Medulla oblongata (tissue), 1 donor: Measurements from ENCODE around the gene IL18RAP.

Experiments
- DNase-seq: peaks from one replicate; pipeline ENCODE4 v3.0.0-alpha.2; 2015; ENCODE audit errors: extremely low spot score

The IL18RAP gene, protein sequence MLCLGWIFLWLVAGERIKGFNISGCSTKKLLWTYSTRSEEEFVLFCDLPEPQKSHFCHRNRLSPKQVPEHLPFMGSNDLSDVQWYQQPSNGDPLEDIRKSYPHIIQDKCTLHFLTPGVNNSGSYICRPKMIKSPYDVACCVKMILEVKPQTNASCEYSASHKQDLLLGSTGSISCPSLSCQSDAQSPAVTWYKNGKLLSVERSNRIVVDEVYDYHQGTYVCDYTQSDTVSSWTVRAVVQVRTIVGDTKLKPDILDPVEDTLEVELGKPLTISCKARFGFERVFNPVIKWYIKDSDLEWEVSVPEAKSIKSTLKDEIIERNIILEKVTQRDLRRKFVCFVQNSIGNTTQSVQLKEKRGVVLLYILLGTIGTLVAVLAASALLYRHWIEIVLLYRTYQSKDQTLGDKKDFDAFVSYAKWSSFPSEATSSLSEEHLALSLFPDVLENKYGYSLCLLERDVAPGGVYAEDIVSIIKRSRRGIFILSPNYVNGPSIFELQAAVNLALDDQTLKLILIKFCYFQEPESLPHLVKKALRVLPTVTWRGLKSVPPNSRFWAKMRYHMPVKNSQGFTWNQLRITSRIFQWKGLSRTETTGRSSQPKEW

DNA sequence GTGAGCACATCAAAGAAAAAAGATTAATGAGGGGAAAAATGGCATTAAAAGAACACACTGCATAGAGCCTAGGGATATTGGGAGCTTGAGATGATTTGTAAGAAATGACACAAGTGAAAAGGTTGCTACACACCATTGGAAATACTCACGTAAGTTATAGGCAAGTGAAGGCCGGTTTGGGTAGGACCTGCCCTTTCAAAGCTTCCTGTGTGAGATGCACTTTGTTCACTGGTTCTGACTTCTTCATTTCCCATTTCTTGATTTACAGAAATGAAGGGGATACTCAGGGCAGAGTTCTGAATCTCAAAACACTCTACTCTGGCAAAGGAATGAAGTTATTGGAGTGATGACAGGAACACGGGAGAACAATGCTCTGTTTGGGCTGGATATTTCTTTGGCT is at the start of gene IL18RAP:
Gene IL18RAP, plus strand, starts transcription at position 251 of the 400 bp plus-strand sequence. Its CDS starts 118 bp downstream, at position 369.
- no peak for DNase-seq

DNA sequence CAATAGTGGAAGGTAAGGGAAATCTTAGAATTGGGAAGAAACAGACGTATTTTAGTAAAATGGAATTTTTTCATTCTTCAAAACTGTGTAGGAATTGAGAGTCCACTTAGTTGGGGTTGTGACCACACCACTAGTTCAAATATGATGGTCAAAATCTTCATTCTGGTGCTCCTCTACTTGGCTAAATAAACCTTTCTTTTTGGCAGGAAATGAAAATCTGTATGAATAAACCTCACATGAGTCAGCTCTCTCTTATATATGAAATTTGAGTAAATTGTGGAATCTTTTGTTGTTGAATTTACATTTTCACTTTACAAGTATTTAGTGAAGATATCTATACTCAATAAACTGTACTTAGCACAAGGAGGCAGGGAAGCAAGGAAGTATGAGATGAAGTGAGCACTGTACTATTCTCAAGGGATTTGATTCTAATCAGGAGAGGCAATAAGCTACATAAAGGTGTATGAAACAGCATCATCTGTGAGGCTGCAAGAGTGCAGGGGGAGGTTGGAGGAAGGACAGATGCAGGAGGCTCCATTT is 46.8 kb upstream of the IL18RAP start:
- DNase-seq = no peak

- DNase-seq = no peak
Measured at GRCh38 chr2:102383722-102384121, 39.2 kb upstream of the IL18RAP start.

- no peak for DNase-seq
Measured at GRCh38 chr2:102385522-102385921, 37.4 kb upstream of the IL18RAP start.

GRCh38 chr2:102386004-102386403 is 37.0 kb upstream of the IL18RAP start:
- DNase-seq = no peak

DNA sequence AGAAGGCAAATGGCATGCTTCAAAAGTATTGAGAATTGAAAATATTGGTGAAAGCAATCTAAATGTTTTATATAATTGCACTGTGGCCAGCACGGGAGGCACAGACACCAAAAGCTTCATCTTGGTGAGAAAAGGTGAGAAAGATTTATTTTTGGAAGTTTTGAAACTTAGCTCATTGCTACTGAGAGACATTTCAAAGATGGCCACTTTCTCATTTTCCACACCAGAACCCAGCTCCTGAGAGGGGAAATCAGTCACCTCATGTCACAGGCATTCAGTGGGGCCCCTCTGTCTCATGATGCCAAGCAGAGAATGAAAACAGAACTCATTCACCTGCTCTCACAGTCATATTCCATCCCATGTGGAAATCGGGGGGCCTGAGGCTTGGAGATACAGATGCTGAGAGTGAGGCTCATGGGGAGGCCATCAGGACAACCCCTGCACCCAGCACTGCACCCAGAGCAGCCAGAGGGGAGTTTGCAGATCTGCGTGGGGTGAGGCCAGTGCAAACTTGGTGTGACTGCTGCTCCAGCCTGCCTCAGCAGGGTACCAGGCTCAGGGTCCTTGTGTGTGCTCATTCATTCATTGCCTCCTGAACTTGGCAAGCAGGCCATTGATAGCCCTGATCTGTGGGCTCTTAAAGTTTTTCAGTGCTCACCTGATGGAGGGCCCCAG is 36.0 kb upstream of the IL18RAP start:
- DNase-seq = no peak

DNA sequence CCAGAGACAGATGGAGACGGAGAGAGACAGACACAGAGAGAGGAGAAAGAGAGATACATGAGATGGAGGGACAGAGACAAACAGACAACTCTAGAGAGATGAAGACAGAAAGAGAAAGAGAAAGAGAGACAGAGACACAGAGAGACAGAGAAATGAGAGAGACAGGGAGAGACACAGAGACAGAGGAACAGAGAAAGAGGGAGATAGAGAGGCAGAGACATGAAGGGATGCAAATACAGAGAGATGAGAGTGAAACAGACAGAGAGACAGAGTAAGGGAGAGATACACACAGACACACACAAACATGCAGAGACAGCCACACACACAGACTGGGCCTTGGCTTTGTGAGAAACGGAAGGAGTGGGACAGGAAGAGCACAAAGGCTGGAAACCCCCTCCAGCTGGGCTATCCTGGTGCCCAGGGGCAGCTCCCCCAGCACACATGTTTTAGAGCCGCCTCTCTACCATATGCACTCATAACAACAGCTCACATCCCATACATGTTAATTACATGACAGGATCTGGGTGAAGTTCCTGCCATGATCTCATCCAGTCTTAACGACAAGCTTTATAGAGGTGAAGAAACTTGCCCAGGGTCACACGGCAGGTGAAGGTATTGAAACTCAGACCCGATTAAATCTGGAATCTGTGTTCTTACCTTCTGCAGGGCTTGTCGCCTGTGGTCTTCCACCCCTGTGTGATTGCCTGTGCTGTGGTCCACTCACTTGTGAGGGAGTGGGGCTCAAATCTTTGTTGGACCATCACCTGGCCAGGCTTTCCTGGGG is 35.0 kb upstream of the IL18RAP start:
- DNase-seq = no peak

DNA sequence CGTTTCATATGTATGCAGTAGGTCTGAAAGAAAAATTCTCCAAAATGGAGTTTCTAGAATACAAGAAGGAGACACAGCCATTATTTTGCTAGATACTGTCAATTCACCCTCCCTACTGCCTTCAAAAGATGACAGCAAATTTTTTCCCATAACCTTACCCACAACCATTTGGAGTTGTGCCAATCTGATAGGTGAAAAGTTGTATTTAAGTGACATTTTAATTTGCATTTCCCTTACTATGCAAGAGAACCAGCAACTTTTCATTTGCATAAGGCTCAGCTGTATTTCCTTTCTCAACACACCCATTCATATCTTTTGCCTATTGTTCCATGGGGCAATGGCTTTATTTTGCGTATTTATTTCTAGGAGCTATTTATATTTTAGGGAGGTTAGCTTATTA is 31.4 kb upstream of the IL18RAP start:
- no peak for DNase-seq

DNA sequence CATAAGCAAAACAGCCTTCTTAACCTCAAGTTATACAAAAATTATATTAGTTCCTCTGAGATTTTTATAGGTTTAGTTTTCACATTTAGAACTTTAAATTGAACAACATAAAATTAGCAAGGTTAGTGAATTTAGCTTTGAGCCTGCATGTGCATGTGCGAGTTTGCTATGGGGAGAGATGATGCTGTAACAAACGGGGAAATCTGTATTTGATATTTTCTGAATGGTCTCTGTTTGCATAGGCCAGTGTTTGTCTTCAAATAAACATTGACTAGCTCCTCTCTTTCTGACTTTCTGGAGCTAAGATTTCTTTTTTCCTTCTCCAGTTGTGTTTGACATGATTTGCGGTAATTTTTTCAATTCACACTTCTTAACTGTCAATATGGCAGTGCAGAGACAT is 30.9 kb upstream of the IL18RAP start:
- DNase-seq = no peak

DNA sequence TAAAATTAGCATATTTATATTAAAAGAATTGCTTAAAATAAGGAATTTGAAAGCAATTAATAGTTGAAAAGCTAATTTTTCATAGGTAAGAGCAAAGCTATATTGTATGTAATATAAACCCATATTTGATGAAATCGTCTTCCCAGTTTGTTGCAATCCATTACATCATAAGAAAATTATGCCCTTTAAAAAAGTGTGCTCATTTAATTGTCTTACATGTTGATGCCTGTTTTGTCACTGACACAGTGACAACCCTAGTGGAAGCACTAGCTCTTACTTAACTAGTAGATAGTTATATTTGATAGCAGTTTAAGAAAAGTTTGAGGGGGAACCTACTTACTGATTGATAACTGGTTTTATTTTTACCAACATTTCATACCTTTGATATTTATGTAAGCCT is 30.0 kb upstream of the IL18RAP start:
- no peak for DNase-seq

DNA sequence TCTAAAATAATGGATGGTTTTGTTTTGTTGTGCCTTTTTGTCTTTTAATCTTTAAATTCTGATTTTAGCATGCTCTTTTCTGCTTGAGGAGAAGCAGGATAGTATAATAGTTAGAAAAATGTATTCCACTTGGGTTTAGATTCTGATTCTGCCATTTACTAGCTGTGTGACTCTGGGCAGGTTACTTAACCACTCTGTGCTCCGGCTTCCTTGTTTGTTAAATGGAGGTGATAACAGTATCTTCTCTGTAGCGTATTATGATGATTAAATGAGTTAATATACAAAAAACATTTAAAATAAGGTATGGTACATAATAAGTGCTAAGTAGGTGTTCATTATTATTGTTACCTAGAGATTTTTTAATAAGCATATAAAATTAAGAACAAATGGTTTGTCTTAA is 26.9 kb upstream of the IL18RAP start:
- no peak for DNase-seq

GRCh38 chr2:102397209-102397608 is 25.8 kb upstream of the IL18RAP start:
- DNase-seq = no peak

DNA sequence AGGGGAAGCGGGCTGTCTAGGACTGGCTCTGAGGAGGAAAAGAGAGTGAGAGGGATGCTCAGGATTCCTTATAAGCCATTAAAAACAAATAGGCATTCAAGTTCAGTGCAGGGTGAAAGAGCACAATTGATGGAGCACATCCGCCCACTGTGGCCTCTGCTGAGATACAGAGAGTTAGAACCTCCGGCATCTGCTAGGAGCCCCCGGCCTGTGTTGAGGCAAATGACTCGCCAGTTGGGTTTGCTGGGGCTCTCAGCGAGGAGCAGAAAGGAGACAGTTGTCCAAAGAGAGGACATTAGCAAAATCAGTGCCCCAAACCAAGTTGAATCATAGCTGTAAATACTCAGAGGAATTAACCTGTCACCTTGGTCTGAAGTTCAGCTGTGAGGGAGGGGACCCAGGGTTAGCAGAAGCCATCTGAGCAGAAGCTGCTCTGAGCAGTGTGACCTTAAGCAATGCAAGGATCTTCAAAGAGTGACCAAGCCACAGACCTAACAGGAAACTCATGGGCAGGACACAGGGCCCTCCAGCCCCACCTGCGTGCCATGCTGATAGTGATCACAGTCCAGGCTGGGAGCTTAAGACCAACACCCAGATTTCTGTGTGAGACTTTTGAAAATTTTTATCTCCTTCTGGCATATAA is 23.3 kb upstream of the IL18RAP start:
- DNase-seq = no peak

DNA sequence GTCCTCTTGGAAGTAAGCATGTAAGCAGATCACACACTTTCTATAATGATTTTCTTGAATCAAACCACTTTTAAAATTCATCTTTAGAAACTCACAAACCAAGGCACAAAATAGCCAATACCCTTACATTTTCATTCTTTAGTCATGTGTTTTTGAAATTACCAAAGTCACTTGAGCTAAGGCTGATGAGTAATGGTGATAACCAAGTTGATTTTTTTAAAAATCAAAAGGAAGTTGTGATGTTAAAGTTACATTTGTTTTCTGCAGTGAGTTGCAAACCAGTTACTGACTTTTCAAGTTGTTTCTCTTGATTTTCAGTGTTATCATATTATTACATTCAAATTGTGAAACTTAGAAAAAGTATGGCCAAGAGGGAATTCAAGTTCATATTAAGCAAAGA is 21.5 kb upstream of the IL18RAP start:
- no peak for DNase-seq

DNA sequence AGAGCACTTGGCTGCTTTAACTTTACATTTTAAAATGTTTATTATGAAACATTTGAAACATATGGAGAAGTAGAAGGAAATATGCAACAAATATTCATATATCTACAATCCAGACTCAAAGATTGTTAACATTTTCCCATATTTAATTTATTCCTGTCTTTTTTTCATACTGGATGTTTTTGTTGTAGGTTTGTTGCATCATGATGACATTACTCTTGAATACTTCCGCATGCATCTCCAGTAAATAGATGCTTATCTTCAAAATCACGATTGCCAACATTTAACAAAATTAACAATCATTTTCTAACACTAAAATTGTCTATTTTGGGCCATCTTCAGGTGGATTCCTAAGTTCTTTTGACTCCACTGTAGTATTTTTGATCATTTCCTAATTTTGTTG is 21.1 kb upstream of the IL18RAP start:
- DNase-seq = no peak

GRCh38 chr2:102410952-102411351 is 12.0 kb upstream of the IL18RAP start:
- no peak for DNase-seq

DNA sequence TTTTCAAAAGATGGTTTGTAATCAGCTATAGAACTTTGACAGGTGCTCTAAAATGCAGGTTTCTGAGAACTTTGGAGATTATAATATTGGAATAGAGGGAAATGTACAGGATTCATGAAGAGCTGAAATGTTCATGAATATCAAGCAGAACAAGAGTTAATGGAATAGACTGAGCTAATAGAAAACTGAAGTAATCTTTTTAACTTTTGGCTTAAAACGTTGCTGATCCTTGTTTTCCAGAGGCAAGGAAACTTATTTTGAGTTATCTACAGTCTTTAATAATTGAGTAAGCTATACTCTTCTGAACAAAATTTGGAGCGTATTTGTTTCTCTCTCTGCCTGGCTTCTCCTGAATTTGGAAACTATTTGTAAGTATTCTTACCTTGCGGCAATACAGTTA is 10.8 kb upstream of the IL18RAP start:
- DNase-seq = no peak

GRCh38 chr2:102417946-102418345 is 5.0 kb upstream of the IL18RAP start:
- DNase-seq = no peak

GRCh38 chr2:102418421-102418961 is 4.5 kb upstream of the IL18RAP start:
- DNase-seq = no peak

GRCh38 chr2:102420290-102420689 is 2.7 kb upstream of the IL18RAP start:
- no peak for DNase-seq
